ENCODE results near the gene WDR44. TPM values are rescaled to one million over a fixed set of nuclear protein-coding genes. Genes with fewer than 3 reads are reported as not detected.

Gene WDR44
- total and polyA plus RNA-seq, 2 donors (not counting 3 experiments of a cell fraction or from before 2014, with no cell fraction given): 6.5 to 17.4 TPM

DNA sequence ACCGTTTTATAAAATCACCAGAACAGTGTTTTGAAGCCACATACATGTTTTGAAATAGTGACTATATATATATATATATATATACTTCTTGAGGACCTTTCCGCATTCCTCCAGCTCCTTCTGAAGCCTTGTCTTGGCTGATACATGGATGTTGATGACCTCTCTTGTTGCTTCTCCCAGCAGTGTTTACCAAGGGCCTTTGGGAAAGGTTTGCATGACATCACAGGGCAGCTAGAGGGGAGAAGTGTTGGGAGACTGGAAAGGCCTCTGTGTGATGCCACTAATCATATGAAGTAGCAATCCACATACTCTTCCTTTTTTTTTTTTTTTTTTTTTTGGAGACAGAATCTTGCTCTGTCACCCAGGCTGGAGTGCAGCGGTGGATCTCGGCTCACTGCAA is 22.5 kb downstream of the WDR44 start:
- POLR2A ChIA-PET: no interaction called here

DNA sequence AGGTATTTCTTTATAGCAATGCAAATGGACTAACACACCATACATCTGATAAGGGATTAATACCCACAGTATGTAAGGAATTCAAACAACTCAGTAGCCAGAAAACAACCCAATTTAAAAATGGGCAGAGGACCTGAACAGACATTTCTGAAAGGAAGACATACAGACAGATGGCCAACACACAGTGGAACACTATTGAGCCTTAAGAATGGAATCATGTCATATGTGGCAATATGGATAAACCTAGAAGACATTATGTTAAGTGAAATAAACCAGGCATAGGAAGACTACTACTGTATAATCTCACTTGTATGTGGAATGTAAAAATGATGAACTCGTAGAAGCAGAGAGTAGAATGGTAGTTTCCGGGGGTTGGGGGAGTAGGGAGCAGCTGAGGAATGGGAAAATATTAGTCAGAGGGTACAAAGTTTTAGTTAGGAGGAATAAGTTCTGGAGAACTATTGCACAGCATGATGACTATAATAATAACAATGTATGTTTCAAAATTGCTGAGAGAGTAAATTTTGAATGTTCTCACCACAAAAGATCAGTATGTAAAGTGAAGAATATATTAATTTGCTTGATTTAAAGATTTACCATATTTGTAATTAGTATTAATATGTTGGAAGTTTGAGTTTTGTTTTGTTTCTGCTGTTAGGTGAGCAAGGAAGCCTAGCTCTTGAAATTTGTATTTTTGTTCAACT is 25.2 kb downstream of the WDR44 start:
- no peak for TF ChIP-seq POLR2A (IDR thresholded peaks at IDR 0.05; ENCODE audit: low read depth, low read length)
- TF ChIP-seq GATA2 (IDR thresholded peaks at IDR 0.05; ENCODE audit: insufficient read depth, insufficient read length, low read depth, low read length): no peak
- TF ChIP-seq, protein P1, sequence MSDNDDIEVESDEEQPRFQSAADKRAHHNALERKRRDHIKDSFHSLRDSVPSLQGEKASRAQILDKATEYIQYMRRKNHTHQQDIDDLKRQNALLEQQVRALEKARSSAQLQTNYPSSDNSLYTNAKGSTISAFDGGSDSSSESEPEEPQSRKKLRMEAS (IDR thresholded peaks at IDR 0.05; ENCODE audit: insufficient read depth, insufficient read length): no peak
- TF ChIP-seq MYC (IDR thresholded peaks at IDR 0.05; ENCODE audit: low read depth, low read length): no peak
- CTCF ChIA-PET: no interaction called here
- Histone ChIP-seq H3K4me2 (ENCODE audit: insufficient read depth, low read length) (no peak overlapping the region), H3K27ac (ENCODE audit: insufficient read depth, low read depth, low read length) (no peak overlapping the region), H3K9ac (replicated peaks; ENCODE audit: extremely low read depth, insufficient read depth, low read length) (no peak overlapping the region), H2AFZ (ENCODE audit: low read depth, low read length) (no peak overlapping the region), H3K9me3 (replicated peaks; ENCODE audit: control insufficient read depth, insufficient read depth, low read length) (no peaks in the 10 kb centered on the region), H3K27me3 (ENCODE audit: control insufficient read depth in 2 of 2, insufficient read depth in 2 of 2, low read length in 2 of 2) (no peaks in the 10 kb centered on the region), H3K4me1 (ENCODE audit: control insufficient read depth, extremely low read depth, insufficient read depth, low read length) (no peaks in the 10 kb centered on the region), H3K36me3 (ENCODE audit: control insufficient read depth in 2 of 2, extremely low read depth in 1 of 2, insufficient read depth in 2 of 2, low read length in 2 of 2) (no peaks in the 10 kb centered on the region), H3K79me2 (ENCODE audit: control insufficient read depth, insufficient read depth, low read length) (peaks cover 50% of the 10 kb centered on the region), H4K20me1 (replicated peaks; ENCODE audit: control insufficient read depth, extremely low read depth, insufficient read depth, low read length) (no peaks in the 10 kb centered on the region), H3K4me3 (replicated peaks in 1 of 3; ENCODE audit: insufficient read depth in 1 of 3, low read depth in 1 of 3, low read length in 3 of 3) (no peak overlapping the region), H3K9me1 (replicated peaks; ENCODE audit: control insufficient read depth, extremely low read depth, insufficient read depth, low read length) (no peaks in the 10 kb centered on the region)
- dilution Hi-C loops (cut with MboI; ENCODE audit: extremely low pct_ligation_motif_present, low sequenced_read_pairs): no loop called here
- FAIRE-seq: no peak
- no TSS peak for BruUV-seq (replicated peaks)
- POLR2A ChIA-PET: no interaction called here
- intact Hi-C loops (cut with micrococcal nuclease): no loop called here
- no peak for DNase-seq (ENCODE audit: low read depth, low spot score)

More for the DNA sequence above, 22.5 kb downstream of the WDR44 start:
- Histone ChIP-seq H3K9me1 (replicated peaks; ENCODE audit: control insufficient read depth, extremely low read depth, insufficient read depth, low read length) (no peaks in the 10 kb centered on the region), H3K36me3 (ENCODE audit: control insufficient read depth in 2 of 2, extremely low read depth in 1 of 2, insufficient read depth in 2 of 2, low read length in 2 of 2) (no peaks in the 10 kb centered on the region), H4K20me1 (replicated peaks; ENCODE audit: control insufficient read depth, extremely low read depth, insufficient read depth, low read length) (no peaks in the 10 kb centered on the region), H3K79me2 (ENCODE audit: control insufficient read depth, insufficient read depth, low read length) (peaks cover 60% of the 10 kb centered on the region), H3K27me3 (ENCODE audit: control insufficient read depth in 2 of 2, insufficient read depth in 2 of 2, low read length in 2 of 2) (no peaks in the 10 kb centered on the region), H3K9me3 (replicated peaks; ENCODE audit: control insufficient read depth, insufficient read depth, low read length) (no peaks in the 10 kb centered on the region), H3K27ac (ENCODE audit: insufficient read depth, low read depth, low read length) (no peak overlapping the region), H2AFZ (ENCODE audit: low read depth, low read length) (no peak overlapping the region), H3K4me3 (replicated peaks in 1 of 3; ENCODE audit: insufficient read depth in 1 of 3, low read depth in 1 of 3, low read length in 3 of 3) (no peak overlapping the region), H3K4me1 (ENCODE audit: control insufficient read depth, extremely low read depth, insufficient read depth, low read length) (no peaks in the 10 kb centered on the region), H3K9ac (replicated peaks; ENCODE audit: extremely low read depth, insufficient read depth, low read length) (no peak overlapping the region), H3K4me2 (ENCODE audit: insufficient read depth, low read length) (no peak overlapping the region)
- no TSS peak for BruUV-seq (replicated peaks)
- intact Hi-C loops (cut with micrococcal nuclease): no loop called here
- TF ChIP-seq POLR2A (IDR thresholded peaks at IDR 0.05; ENCODE audit: low read depth, low read length) (no peak), POLR2AphosphoS5 (IDR thresholded peaks at IDR 0.05; ENCODE audit: insufficient read depth, low read depth, low read length) (no peak), GATA2 (IDR thresholded peaks at IDR 0.05; ENCODE audit: insufficient read depth, insufficient read length, low read depth, low read length) (no peak), FOS (IDR thresholded peaks at IDR 0.05; ENCODE audit: borderline replicate concordance, insufficient read depth, low read length) (no peak), EZH2 (IDR thresholded peaks at IDR 0.05; ENCODE audit: borderline replicate concordance, low read depth, low read length, severe bottlenecking) (no peak)
- TF ChIP-seq, protein P1 (IDR thresholded peaks at IDR 0.05; ENCODE audit: insufficient read depth, insufficient read length): no peak
- CTCF ChIA-PET: no interaction called here
- DNase-seq (ENCODE audit: low read depth, low spot score): no peak
- FAIRE-seq: no peak
- dilution Hi-C loops (cut with MboI; ENCODE audit: extremely low pct_ligation_motif_present, low sequenced_read_pairs): no loop called here
